Spleen (tissue), 7 donors: ENCODE data around the gene DCAF4L1.

Source experiments
- POLR2A ChIP-seq, 3 donors: fragments of 450-650 bp; IDR thresholded peaks; one replicate each; pipeline ENCODE4 v1.5.1; 2017; ENCODE audit warnings: antibody characterized with exemption in 3 of 3, mild to moderate bottlenecking in 1 of 3
- POLR2AphosphoS5 ChIP-seq, 3 donors: sonication (generic); formaldehyde crosslinking; IDR thresholded peaks; one replicate each; pipeline ENCODE4 v1.5.1; 2017; ENCODE audit warnings: antibody characterized with exemption in 3 of 3
- TF ChIP-seq, protein P1 (sequence below), 11 experiments: fragments of 200-600 bp in 7 of 11; fragments of 450-650 bp in 4 of 11; sonication (generic) in 4 of 11; IDR thresholded peaks in 8 of 11; conservative IDR thresholded peaks in 3 of 11; 1 replicate in 7 of 11; 2 replicates in 4 of 11; pipeline versions ENCODE4 v1.4.0 to v1.8.0; 2016 to 2021; ENCODE audit warnings: antibody characterized with exemption in 11 of 11, inconsistent platforms in 4 of 11, mild to moderate bottlenecking in 1 of 11
- donor health status: DM: no; HTN: no; CAD: no; lungs with moderate emphysema.
- donor health status: DM: no; HTN: no; CAD: no.
- donor health status: DM: no; HTN: no; CAD: no.

DNA sequence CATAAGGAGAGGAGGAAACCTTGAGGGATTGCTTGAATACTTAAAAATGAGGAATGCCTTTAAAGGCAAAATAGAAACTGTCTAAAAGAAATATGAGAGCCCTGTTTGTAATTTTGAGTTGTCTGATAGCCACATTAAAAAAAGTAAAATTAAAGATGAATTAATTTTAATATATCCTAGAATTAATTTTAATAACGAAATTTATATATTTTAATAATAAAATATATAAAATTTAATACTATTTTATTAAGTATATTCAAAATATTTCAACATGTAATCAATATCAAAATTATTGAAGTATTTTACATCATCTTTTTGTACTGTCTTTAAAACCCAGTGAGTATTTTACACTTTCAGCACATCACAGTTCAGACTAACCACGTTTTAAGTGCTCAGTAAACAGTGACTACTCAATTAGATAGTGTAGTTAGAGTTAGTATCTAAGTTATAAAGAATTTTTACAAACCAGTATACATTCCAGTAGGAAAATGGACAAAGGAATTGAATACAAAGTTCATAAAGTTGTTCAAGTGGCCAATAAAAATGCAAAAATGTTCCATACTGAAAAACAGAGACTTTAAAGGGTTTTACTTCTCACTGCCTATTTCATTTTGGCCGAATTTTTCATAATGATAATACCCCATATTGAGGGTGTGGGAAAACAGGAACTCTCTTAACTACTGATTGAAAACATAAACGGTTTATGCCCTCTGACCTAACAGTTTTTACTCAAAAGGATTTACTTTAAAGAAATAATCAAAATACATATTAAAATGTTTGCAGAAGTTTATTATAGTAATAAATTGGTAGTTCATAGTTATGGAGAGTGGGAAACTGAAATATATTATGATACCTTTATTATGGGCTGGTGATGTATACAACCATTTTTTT is 11.7 kb downstream of the DCAF4L1 start:
- TF ChIP-seq, protein P1, sequence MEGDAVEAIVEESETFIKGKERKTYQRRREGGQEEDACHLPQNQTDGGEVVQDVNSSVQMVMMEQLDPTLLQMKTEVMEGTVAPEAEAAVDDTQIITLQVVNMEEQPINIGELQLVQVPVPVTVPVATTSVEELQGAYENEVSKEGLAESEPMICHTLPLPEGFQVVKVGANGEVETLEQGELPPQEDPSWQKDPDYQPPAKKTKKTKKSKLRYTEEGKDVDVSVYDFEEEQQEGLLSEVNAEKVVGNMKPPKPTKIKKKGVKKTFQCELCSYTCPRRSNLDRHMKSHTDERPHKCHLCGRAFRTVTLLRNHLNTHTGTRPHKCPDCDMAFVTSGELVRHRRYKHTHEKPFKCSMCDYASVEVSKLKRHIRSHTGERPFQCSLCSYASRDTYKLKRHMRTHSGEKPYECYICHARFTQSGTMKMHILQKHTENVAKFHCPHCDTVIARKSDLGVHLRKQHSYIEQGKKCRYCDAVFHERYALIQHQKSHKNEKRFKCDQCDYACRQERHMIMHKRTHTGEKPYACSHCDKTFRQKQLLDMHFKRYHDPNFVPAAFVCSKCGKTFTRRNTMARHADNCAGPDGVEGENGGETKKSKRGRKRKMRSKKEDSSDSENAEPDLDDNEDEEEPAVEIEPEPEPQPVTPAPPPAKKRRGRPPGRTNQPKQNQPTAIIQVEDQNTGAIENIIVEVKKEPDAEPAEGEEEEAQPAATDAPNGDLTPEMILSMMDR (IDR thresholded peaks at IDR 0.05 in 8 of 11, conservative IDR thresholded peaks at IDR 0.05 in 3 of 11) = no peak
- TF ChIP-seq POLR2A (IDR thresholded peaks at IDR 0.05) = no peak
- no peak for TF ChIP-seq POLR2AphosphoS5 (IDR thresholded peaks at IDR 0.05)
